GM12865 (cell line): ENCODE data around the gene TACR2.

ENCODE experiments used
- DNase-seq: peaks from one replicate; pipeline ENCODE4 v3.0.0; 2010; ENCODE audit warnings: low read depth
- H3K4me3 ChIP-seq: 2 replicates; pipeline ENCODE4 v1.5.1; 2011; ENCODE audit warnings: mild to moderate bottlenecking, low read depth, low read length, control low read depth
- CTCF ChIP-seq: IDR thresholded peaks from 2 replicates; pipeline ENCODE4 v1.5.1; 2011; ENCODE audit warnings: low read length, control low read depth, low read depth, inconsistent platforms; ENCODE audit not compliant: insufficient read depth; ENCODE audit errors: missing control alignments

Gene TACR2

DNA sequence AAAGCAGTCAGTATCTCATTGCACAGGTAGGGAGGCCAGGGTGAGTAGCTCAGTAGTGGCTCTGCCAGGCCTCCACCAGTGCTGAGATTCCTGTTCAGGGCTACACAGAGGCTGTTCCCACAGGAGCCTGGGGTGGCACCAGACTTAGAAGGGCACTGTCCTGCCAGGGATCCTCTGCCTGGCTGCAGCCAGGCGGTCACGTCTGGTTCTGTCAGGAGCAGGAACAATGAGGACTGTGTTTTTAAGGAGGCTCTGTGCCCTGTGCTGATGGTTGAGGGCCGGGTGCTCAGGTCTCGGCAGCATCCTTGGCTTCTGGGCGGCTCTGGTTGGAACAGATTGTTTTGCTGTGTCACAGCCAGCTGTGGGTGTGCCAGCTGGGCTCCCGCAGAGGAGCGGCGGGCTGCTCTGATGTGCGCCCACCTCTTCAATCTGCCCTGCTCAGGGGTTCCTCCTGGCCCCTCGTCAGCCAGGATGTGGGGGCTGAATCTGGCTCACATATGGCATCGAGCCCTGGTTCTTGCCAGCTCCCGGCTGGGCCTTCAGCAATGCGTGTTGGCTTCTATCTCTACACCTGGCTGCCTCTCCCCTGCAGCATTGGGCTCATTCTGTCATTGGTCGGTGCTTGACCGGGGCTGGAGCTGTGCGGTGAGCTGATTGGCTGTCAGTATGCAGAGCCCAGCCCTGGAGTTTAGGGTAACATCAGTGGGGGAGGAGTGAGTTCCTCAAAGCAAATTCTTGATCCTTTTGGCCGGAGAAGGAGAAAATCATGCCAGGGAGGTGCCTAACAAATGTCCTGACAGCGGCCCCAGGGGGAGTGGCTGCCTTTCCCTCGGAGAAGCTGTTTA, 41.2 kb downstream of the TACR2 start:
- H3K4me3 ChIP-seq, result no peak overlapping the region
- TF ChIP-seq CTCF, result no peak
- DNase-seq, result no peak

DNA sequence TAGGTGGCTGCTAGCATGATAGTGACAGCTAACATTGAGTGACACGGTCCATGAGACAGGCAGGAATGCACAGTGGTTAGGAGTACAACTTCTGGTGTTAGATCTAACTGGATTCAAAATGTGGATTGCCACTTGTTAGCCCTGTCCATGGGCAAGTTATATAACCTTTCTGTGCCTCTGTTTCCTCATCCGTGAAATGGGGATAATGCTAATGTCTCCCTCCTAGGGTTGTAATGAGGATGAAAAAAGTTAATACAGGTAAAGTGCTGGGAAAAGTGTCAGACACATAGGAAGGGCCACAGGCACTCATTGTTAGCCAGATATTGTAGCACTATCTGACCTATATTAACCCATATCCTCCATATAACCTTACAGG, 41.8 kb downstream of the TACR2 start:
- no peak for TF ChIP-seq CTCF
- H3K4me3 ChIP-seq, result no peak overlapping the region
- DNase-seq, result no peak

- no peak overlapping the region for H3K4me3 ChIP-seq
- DNase-seq, result no peak
- TF ChIP-seq CTCF, result no peak
Measured at GRCh38 chr10:69374242-69374641, 42.5 kb downstream of the TACR2 start.

GRCh38 chr10:69372126-69372980, 44.4 kb downstream of the TACR2 start:
- no peak for TF ChIP-seq CTCF
- DNase-seq, result no peak
- H3K4me3 ChIP-seq, result no peak overlapping the region

GRCh38 chr10:69367469-69367868, 49.2 kb downstream of the TACR2 start:
- DNase-seq, result no peak
- no peak for TF ChIP-seq CTCF
- H3K4me3 ChIP-seq, result no peak overlapping the region

DNA sequence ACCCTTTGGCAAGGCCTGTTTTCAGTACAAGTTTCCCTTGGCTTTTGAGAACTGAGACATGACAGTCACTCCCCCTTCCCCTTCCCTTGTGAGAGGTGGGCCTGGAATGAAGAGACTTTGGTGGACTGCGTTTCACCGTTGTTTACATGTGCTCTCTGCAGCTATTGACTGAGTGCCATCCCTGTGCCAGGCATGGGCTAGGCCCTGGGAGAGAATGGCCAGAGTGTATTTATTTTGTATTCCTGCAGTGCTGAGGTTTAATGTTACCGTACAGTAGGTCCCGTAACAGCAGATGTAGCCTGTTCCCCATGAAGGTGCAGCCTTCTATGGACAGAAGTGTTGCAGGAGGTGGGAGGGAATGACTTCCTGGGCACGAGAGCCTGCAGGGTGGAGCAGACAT, 50.0 kb downstream of the TACR2 start:
- no peak for TF ChIP-seq CTCF
- H3K4me3 ChIP-seq, result no peak overlapping the region
- no peak for DNase-seq
